ENCODE data around the gene AMDHD1. TPM values are rescaled to one million over a fixed set of nuclear protein-coding genes. Genes with fewer than 3 reads are reported as not detected.

The AMDHD1 gene
- total RNA-seq, 2 donors from 2014 or later = 0.63 to 1.3 TPM

DNA sequence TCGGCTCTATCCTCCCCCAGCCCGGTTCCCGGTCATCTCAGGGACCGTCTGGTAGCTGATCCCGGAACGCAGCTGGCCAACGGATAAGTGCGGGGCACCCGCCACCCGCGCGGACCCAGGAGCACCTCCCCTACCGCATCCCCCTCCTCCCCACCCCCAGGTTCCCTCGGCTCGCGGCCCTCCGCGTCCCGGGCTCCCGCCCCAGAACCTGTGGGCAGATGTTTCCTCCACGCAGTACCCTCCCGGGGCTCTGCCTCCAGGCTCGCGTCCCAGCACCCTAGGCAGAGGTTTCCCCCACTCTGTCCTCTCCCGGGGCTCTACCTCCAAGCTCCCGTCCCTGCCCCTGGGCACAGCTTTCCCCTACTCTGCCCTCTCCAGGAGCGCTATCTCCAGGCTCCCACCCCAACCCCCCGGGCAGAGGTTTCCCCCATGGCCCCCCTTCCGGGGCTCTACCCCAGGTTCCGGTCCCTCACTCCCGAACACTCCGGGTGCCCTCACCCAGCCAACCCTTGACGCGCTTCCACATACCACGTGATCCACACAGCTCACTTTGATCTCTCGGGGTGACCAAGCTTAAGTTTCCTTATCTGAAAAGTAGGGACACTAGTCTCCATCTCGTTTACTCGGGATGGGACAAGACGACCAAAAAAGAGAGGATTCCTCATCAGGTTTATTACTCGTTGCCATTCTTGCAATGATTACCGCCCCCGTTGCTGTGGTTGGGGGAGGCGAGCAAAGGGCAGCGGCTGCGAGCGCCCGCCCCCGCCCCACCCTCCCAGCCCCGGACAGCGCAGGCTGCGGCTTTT is 404 bp upstream of the AMDHD1 start, which contains the start of gene CCDC38:
Gene CCDC38 (minus strand): TSS at position 91 of the 806 bp plus-strand sequence. CDS start 6,105 bp downstream, outside the sequence.
- no peaks in the 10 kb centered on the region for H3K27me3 ChIP-seq
- H3K4me1 ChIP-seq = peaks cover 0 to 7% of the 10 kb centered on the region in 2 donors
- H3K27ac ChIP-seq = peak within 1 kb of the TSS; percentile 75
- TF ChIP-seq, protein P1, sequence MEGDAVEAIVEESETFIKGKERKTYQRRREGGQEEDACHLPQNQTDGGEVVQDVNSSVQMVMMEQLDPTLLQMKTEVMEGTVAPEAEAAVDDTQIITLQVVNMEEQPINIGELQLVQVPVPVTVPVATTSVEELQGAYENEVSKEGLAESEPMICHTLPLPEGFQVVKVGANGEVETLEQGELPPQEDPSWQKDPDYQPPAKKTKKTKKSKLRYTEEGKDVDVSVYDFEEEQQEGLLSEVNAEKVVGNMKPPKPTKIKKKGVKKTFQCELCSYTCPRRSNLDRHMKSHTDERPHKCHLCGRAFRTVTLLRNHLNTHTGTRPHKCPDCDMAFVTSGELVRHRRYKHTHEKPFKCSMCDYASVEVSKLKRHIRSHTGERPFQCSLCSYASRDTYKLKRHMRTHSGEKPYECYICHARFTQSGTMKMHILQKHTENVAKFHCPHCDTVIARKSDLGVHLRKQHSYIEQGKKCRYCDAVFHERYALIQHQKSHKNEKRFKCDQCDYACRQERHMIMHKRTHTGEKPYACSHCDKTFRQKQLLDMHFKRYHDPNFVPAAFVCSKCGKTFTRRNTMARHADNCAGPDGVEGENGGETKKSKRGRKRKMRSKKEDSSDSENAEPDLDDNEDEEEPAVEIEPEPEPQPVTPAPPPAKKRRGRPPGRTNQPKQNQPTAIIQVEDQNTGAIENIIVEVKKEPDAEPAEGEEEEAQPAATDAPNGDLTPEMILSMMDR (IDR thresholded peaks at IDR 0.05) = no peak
- no peaks in the 10 kb centered on the region for H3K9me3 ChIP-seq
- DNase-seq (ENCODE audit: low spot score) = peak; percentile 82
- no peaks in the 10 kb centered on the region for H3K36me3 ChIP-seq
- H3K4me3 ChIP-seq = peak within 1 kb of the TSS; percentile 64 to 72

DNA sequence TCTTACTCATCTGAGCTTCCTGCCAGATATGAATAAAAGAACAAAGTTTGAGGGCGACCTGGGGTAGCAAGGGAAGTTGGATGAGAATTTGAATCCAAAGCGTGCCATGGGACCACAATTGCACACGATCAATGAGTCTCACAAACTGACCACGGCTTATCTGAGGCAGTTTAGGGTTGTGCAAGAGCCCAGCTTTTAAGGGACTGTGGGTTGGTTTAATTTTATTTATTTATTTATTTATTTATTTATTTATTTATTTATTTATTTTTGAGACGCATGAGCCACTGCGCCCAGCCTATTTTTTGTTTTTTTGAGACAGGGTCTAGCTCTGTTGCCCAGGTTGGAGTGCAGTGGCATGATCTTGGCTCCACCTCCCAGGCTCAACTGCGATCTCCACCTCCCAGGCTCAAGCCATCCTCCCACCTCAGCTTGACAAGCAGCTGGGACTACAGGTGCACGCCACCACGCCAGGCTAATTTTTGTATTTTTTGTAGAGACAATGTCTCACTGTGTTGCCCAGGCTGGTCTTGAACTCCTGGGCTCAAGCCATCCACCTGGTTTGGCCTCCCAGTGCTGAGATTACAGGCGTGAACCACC is 1.1 kb downstream of the AMDHD1 start:
- no peaks in the 10 kb centered on the region for H3K36me3 ChIP-seq
- TF ChIP-seq, protein P1 (IDR thresholded peaks at IDR 0.05) = no peak
- H3K27ac ChIP-seq = no peak overlapping the region
- no peak for DNase-seq (ENCODE audit: low spot score)
- peaks cover 0 to 7% of the 10 kb centered on the region in 2 donors for H3K4me1 ChIP-seq
- no peaks in the 10 kb centered on the region for H3K9me3 ChIP-seq
- H3K27me3 ChIP-seq = no peaks in the 10 kb centered on the region
- H3K4me3 ChIP-seq = no peak overlapping the region

DNA sequence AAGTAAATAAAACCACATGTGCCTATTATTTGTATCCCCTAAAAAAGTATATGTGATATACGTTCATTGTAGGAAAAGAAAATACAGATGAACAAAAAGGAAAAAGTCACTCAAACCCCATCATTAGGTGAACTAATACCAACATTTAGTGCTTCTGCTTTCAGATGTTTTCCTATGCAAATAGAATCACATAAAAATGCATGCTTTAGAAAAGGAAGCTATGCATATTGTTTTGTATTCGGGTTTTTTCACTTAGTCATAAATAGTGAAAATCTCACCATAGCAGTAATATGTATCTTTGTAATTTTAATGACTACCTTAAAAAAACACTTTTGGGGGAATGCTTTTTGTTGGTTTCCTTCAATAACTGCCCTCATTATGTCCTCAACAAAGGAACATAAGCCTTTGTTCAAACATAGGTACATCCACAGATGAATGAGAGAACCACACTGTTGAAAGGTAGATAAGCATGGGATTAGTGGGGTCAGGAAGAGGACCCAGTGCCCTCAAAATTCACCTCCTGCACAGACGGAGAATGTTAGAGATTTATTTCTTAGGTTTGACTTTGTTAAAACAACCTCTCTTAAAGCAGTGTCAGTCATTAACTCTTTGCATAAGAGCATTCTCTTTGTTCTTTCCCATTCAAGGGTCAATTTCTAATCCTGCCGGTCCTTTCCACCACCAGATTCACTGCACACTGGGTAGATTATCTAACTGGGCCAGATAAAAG is 6.5 kb downstream of the AMDHD1 start:
- TF ChIP-seq, protein P1 (IDR thresholded peaks at IDR 0.05) = no peak
- DNase-seq (ENCODE audit: low spot score) = no peak
- Histone ChIP-seq H3K27me3 (no peaks in the 10 kb centered on the region), H3K36me3 (no peaks in the 10 kb centered on the region), H3K4me1 (no peaks in the 10 kb centered on the region), H3K27ac (no peak overlapping the region), H3K9me3 (no peaks in the 10 kb centered on the region), H3K4me3 (no peak overlapping the region)

DNA sequence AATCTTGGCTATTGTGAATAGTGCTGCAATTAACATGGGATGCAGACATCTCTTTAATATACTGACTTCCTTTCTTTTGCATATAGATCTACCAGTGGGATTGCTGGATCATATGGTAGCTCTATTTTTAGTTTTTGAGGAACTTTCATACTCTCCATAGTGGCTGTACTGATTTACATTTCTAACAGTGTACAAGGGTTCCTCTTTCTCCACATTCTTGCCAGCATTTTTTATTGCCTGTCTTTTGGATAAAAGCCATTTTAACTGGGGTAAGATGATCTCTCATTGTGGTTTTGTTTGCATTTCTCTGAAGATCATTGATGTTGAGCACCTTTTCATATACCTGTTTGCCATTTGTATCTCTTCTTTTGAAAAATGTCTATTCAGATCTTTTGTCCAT is 8.4 kb downstream of the AMDHD1 start:
- H3K4me1 ChIP-seq = no peaks in the 10 kb centered on the region
- no peaks in the 10 kb centered on the region for H3K9me3 ChIP-seq
- H3K27me3 ChIP-seq = no peaks in the 10 kb centered on the region
- H3K36me3 ChIP-seq = no peaks in the 10 kb centered on the region
- no peak for DNase-seq (ENCODE audit: low spot score)
- TF ChIP-seq, protein P1 (IDR thresholded peaks at IDR 0.05) = no peak
- no peak overlapping the region for H3K4me3 ChIP-seq
- H3K27ac ChIP-seq = no peak overlapping the region

DNA sequence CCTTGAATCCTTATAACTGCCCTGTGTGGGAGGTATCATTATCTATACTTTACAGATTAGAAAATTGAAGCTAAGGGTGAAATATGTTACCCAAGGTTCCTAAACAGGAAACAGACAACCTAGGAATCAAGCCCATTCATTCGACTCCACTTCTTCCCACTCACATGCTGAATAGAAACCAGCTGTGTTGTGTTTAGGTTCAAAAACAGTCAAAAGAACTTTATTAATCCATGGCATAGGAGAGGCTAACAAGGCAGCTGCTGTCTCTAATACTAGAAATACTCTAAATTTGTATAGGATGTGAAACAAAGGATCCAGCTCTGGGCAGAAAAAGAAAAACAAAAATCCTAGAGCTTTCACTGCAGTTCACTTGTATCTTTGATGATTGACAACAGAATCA is 9.9 kb downstream of the AMDHD1 start:
- TF ChIP-seq, protein P1 (IDR thresholded peaks at IDR 0.05) = no peak
- no peak for DNase-seq (ENCODE audit: low spot score)
- no peaks in the 10 kb centered on the region for H3K36me3 ChIP-seq
- H3K4me1 ChIP-seq = no peaks in the 10 kb centered on the region
- no peak overlapping the region for H3K4me3 ChIP-seq
- no peak overlapping the region for H3K27ac ChIP-seq
- no peaks in the 10 kb centered on the region for H3K27me3 ChIP-seq
- H3K9me3 ChIP-seq = no peaks in the 10 kb centered on the region

All from right atrium auricular region (tissue), 2 donors.